ENCODE measurements around the gene PLET1.

- no peak for TF ChIP-seq ZBTB7A (tag by site-specific recombination; IDR thresholded peaks at IDR 0.05; ENCODE audit: low read depth)
- no peak for TF ChIP-seq ZFP37 (tag by site-specific recombination; IDR thresholded peaks at IDR 0.05)
- no peak for TF ChIP-seq ZNF558 (tag by site-specific recombination; IDR thresholded peaks at IDR 0.05)
- TF ChIP-seq YY1 (tag by site-specific recombination; IDR thresholded peaks at IDR 0.05) = no peak
- no peak for TF ChIP-seq ZNF274 (IDR thresholded peaks at IDR 0.05; ENCODE audit: low read length)
- TF ChIP-seq ZNF274 (tag by site-specific recombination; IDR thresholded peaks at IDR 0.05; ENCODE audit: borderline replicate concordance) = no peak
- TF ChIP-seq ZNF423 (tag by site-specific recombination; IDR thresholded peaks at IDR 0.05) = no peak
- no peak for TF ChIP-seq ZNF514 (tag by site-specific recombination; IDR thresholded peaks at IDR 0.05)
- no peak for TF ChIP-seq ZNF707 (tag by site-specific recombination; IDR thresholded peaks at IDR 0.05)
- TF ChIP-seq ZNF664 (tag by site-specific recombination; IDR thresholded peaks at IDR 0.05) = no peak
- no peak for TF ChIP-seq ZNF155 (tag by site-specific recombination; IDR thresholded peaks at IDR 0.05)
Measured at GRCh38 chr11:112310419-112310818, 49.8 kb upstream of the PLET1 start.

All from HEK293 (cell line).